HG03108 (cell line): ENCODE measurements around the gene DOCK10.

Experiments used
- ATAC-seq: cut with Tn5 transposase; IDR thresholded peaks from one replicate; pipeline ENCODE4 v1.9.1; 2021; ENCODE audit warnings: moderate library complexity; ENCODE audit not compliant: unreplicated experiment

The DOCK10 gene

GRCh38 chr2:224982910-224983711 lies 59.2 kb downstream of the DOCK10 start:
- peak; percentile 61 for ATAC-seq

DNA sequence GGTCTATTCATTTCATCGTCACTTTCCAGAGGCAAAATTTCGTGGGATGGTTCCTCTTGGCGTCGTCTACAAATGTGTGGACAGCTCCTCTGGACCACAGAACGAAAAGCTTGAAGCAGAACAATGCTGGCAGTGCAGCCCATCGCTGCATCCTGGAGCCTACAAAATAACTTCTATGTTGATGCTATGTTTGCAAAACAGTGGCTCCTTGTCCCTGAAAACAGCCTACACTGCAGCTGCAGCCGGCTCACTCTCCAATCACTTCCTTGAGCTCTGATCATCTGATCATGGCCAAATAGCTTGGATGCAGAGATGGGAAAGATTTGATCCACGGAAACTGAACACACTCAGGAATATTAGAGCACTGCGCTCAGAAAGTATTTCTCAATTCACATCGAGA lies 60.0 kb downstream of the DOCK10 start:
- ATAC-seq: no peak

GRCh38 chr2:224976629-224977525 lies 65.4 kb downstream of the DOCK10 start:
- ATAC-seq: no peak

- no peak for ATAC-seq
Measured at GRCh38 chr2:224975761-224976160, 66.5 kb downstream of the DOCK10 start.

DNA sequence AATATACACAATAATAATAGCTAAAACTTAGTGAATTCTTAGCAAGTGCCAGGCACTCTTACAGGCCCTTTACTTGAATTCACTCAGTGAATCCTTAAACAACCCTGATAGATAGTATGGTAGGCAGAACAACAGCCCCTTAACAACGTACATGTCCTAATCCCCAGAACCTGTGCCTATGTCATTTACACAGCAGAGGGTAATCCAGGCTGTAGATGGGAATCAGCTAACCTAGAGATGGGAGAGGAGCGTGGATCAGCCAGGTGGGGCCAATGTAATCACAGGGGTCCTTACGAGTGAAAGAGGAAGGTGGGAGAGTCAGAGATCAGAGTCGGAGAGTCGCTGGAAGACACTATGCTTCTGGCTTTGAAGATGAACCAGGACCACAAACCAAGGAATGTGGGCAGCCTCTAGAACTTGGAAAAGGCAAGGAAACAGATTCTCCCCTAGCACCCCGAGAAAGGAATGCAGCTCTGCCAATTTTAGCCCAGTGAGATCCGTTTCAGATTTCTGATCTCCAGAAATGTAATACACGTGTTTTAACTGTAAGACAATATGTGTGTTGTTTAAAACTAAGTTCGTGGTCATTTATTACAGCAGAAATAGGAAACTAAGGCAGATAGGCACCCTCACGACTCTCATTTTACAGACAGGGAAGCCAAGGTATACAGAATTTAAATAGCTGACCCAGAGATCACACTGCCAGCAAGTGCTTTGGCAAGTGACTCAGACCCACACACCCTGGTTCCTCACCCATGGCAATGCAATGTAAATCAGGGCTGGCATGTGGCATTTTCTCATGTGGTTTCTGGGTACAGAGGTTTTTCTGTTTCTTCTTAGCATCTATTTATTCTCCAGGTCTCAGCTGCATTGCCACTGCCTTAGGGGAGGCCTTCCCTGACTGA lies 68.9 kb downstream of the DOCK10 start:
- ATAC-seq: peak; percentile 46

DNA sequence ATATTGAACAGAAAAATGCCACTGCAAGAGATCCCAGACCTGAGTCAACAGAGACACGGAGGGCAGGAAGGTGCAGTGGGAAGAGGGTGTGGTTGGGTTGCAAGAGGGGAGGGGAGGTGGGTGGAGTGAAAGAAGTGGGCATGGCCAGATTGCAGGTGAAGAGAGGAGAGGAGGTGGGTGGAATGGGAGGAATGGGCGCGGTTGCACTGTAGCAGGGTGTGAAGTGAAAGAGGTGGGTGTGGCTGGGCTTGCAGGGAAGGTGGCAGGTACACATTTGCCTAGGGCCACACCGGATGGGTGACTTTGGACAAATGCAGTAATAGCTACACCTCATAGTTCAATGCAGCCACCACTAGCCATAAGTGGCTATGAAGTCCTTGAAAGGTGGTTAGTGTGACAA lies 71.1 kb downstream of the DOCK10 start:
- ATAC-seq: peak; percentile 28

GRCh38 chr2:224970311-224970710 lies 72.0 kb downstream of the DOCK10 start:
- ATAC-seq: no peak

DNA sequence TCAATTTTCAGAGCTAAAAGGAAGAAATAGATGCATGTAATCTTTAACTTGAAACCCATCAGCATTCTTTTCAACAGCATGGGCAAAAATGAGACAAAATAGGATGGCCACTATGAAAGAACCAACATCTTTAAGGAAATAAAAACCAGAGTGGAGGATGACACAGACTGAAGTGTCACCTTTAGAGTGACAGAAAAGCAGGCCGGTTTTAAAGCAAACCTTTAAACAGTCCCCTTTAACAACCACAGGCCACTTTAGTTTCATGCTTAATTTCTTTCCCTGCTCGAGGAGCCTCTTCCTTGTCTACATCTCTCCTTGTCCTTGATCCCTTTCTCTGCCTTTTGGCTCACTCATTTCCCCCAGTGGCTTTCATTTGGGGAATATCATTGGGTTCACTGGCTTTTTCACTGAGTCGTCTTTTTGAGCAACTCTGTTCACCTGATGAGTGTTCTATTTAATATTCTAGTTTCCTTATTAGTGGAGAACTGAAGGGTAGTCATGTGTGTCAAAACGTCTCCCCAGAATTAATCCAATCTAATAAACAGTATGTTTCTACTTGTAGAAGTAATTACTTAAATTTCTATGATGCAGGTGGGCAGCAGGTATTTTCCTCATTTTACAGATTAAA lies 72.5 kb downstream of the DOCK10 start:
- ATAC-seq: no peak

- ATAC-seq: no peak
Measured at GRCh38 chr2:224969095-224969494, 73.2 kb downstream of the DOCK10 start.

GRCh38 chr2:224968051-224968450 lies 74.2 kb downstream of the DOCK10 start:
- ATAC-seq: no peak

DNA sequence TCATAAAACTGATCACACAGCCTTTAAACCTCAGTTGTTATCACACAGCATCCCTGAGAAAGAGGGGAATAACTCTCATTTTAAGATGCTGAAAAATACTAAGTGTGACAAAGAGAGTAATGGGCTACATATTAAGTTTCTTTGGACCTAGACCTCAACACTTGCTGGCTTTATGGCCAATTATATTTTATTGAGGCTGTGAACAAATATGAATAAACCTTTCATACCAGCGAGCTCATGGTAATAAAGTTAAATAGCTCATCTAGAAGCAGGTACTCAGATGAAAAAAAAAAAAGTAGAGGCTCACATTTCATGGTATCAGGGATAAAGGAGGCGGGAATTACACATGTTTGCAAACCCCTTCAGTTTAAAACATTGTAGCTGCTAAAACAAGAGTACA lies 75.7 kb downstream of the DOCK10 start:
- ATAC-seq: no peak

- no peak for ATAC-seq
Measured at GRCh38 chr2:224959556-224959955, 82.7 kb downstream of the DOCK10 start.

- no peak for ATAC-seq
Measured at GRCh38 chr2:224958873-224959272, 83.4 kb downstream of the DOCK10 start.

- ATAC-seq: no peak
Measured at GRCh38 chr2:224958462-224958857, 83.8 kb downstream of the DOCK10 start.

DNA sequence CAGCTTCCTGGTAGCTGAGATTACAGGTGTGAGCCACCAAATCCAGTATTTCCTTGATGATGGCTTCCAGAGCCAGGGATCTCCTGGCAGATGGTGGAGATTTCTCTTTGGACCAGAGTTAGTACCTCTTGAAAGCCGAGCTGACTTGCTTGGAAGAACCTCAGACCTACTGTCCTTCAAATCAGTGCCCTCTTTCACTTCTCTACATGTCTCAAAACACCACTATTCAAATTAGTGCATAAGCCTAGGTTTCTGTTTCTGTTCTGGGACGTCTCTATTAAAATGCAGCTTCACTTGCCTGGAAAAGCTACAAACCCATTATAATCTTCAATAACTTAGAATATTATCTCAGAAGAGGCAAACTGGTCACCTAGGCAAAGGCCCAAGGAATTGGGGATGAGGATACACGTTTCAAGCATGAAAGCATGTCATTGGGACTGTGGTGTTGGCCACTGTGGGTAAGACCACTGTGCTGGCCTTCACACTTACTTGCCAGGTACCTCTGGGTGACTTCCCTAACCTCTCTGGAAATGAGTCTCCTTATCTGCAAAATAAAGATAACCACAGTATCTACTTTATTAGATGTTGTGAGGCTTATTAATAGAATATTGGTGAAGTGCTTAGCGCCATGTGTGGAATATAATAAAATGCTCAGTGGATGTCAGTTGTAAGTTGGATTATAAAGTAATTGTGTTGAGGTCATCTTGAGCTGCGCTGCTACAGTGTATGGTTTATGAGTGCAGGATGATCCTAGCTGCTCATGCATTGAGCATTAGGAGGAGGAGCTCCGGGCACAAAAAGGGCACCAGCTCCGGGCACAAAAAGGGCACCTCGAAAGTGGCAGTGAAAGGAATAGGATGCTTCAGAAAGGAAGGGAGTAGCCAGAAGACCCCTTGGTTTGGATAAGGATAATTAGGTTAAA lies 84.5 kb downstream of the DOCK10 start:
- ATAC-seq: peak; percentile 82

GRCh38 chr2:224956706-224957105 lies 85.6 kb downstream of the DOCK10 start:
- ATAC-seq: no peak

DNA sequence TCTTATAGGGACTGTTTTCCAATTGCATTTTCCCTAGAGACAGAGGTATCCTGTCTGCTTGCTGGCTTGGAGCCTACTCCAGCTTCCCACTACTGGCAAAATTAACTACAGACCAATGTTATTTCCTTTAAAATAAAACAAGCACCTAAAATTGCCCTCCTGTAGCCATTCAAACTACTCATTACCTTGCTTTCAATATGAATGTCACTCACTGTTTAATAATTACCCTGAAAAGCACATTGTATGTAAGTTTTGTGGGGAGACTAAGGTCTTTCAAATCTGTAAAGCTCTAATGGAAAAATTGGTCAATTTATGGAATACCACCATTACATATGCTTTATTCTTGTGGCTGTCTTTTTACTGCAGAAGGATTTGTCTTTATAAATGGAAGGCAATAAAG lies 87.3 kb downstream of the DOCK10 start:
- ATAC-seq: peak; percentile 29

- peak; percentile 50 for ATAC-seq
Measured at GRCh38 chr2:224952936-224953657, 89.2 kb downstream of the DOCK10 start.
